Measurements from ENCODE around the gene CABYR.
A peak's percentile ranks its signal among the peaks of the same experiment; 100 is the strongest.

CABYR gene

GRCh38 chr18:24138789-24139616 lies at the start of gene CABYR:
Gene CABYR (plus strand): TSS chr18:24139062. CDS start chr18:24143115, 4,053 bp downstream.
- peak; percentile 80 to 81 for DNase-seq (ENCODE audit: low read depth in 2 of 2)

GRCh38 chr18:24089076-24089475 lies 49.8 kb upstream of the CABYR start:
- DNase-seq (ENCODE audit: low read depth in 2 of 2), result no peak

- no peak for DNase-seq (ENCODE audit: low read depth in 2 of 2)
Observed at GRCh38 chr18:24089515-24090337, 49.1 kb upstream of the CABYR start.

GRCh38 chr18:24090876-24091275 lies 48.0 kb upstream of the CABYR start:
- no peak for DNase-seq (ENCODE audit: low read depth in 2 of 2)

- peak; percentile 6 to 12 for DNase-seq (ENCODE audit: low read depth in 2 of 2)
Observed at GRCh38 chr18:24094561-24094960, 44.3 kb upstream of the CABYR start.

GRCh38 chr18:24095976-24096375 lies 42.9 kb upstream of the CABYR start:
- DNase-seq (ENCODE audit: low read depth in 2 of 2), result no peak

GRCh38 chr18:24103320-24104021 lies 35.4 kb upstream of the CABYR start:
- DNase-seq (ENCODE audit: low read depth in 2 of 2), result peak in 1 of 2 experiments; percentile 7

GRCh38 chr18:24104486-24104885 lies 34.4 kb upstream of the CABYR start:
- DNase-seq (ENCODE audit: low read depth in 2 of 2), result no peak

- DNase-seq (ENCODE audit: low read depth in 2 of 2), result no peak
Observed at GRCh38 chr18:24108641-24109040, 30.2 kb upstream of the CABYR start.

GRCh38 chr18:24111936-24112335 lies 26.9 kb upstream of the CABYR start:
- no peak for DNase-seq (ENCODE audit: low read depth in 2 of 2)

GRCh38 chr18:24112464-24112863 lies 26.4 kb upstream of the CABYR start:
- no peak for DNase-seq (ENCODE audit: low read depth in 2 of 2)

- no peak for DNase-seq (ENCODE audit: low read depth in 2 of 2)
Observed at GRCh38 chr18:24112874-24113615, 25.8 kb upstream of the CABYR start.

GRCh38 chr18:24114924-24115549 lies 23.8 kb upstream of the CABYR start:
- DNase-seq (ENCODE audit: low read depth in 2 of 2), result no peak

- no peak for DNase-seq (ENCODE audit: low read depth in 2 of 2)
Observed at GRCh38 chr18:24115628-24116027, 23.2 kb upstream of the CABYR start.

GRCh38 chr18:24118750-24119577 lies 19.9 kb upstream of the CABYR start:
- DNase-seq (ENCODE audit: low read depth in 2 of 2), result peak; percentile 31 to 37

- DNase-seq (ENCODE audit: low read depth in 2 of 2), result no peak
Observed at GRCh38 chr18:24120676-24121075, 18.2 kb upstream of the CABYR start.

- no peak for DNase-seq (ENCODE audit: low read depth in 2 of 2)
Observed at GRCh38 chr18:24121625-24122024, 17.2 kb upstream of the CABYR start.

- peak; percentile 39 to 56 for DNase-seq (ENCODE audit: low read depth in 2 of 2)
Observed at GRCh38 chr18:24126155-24126961, 12.5 kb upstream of the CABYR start.

GRCh38 chr18:24127735-24128134 lies 11.1 kb upstream of the CABYR start:
- no peak for DNase-seq (ENCODE audit: low read depth in 2 of 2)

All from fibroblast of skin of left quadriceps (primary cell).